Karpas-422 (cell line): Measurements from ENCODE around the gene UNC119. TPM values are rescaled to one million over a fixed set of nuclear protein-coding genes. Genes with fewer than 3 reads are reported as not detected.

Source experiments
- DNase-seq: peaks from one replicate; pipeline ENCODE4 v3.0.0-alpha.2; 2015
- H2AFZ ChIP-seq: fragments of 200-600 bp; sonication (generic); 2 replicates; pipeline ENCODE4 v1.6.1; 2014; ENCODE audit warnings: antibody characterized with exemption, low read length, mixed read lengths
- H3K27ac ChIP-seq: fragments of 200-600 bp; sonication (generic); 2 replicates; pipeline ENCODE4 v1.5.1; 2014; ENCODE audit warnings: mild to moderate bottlenecking, low read length, moderate library complexity
- H3K27me3 ChIP-seq: fragments of 200-600 bp; sonication (generic); 2 replicates; pipeline ENCODE4 v1.6.1; 2014; ENCODE audit warnings: low read length, mixed read lengths
- H3K36me3 ChIP-seq: fragments of 200-600 bp; sonication (generic); 2 replicates; pipeline ENCODE4 v1.6.1; 2014; ENCODE audit warnings: low read length, mixed read lengths; ENCODE audit not compliant: insufficient read depth
- H3K4me1 ChIP-seq: fragments of 200-600 bp; sonication (generic); 2 replicates; pipeline ENCODE4 v1.6.1; 2014; ENCODE audit warnings: mild to moderate bottlenecking, low read length, mixed read lengths
- H3K4me2 ChIP-seq: fragments of 200-600 bp; sonication (generic); 2 replicates; pipeline ENCODE4 v1.6.1; 2014; ENCODE audit warnings: low read length, low read depth, mild to moderate bottlenecking; ENCODE audit not compliant: poor library complexity, severe bottlenecking
- H3K4me3 ChIP-seq: fragments of 200-600 bp; sonication (generic); 2 replicates; pipeline ENCODE4 v1.5.1; 2014; ENCODE audit warnings: mild to moderate bottlenecking, antibody characterized with exemption, low read length, mixed read lengths
- H3K79me2 ChIP-seq: fragments of 200-600 bp; sonication (generic); 2 replicates; pipeline ENCODE4 v1.6.1; 2014; ENCODE audit warnings: mild to moderate bottlenecking, low read length, mixed read lengths
- H3K9ac ChIP-seq: fragments of 200-600 bp; sonication (generic); 2 replicates; pipeline ENCODE4 v1.6.0; 2014; ENCODE audit warnings: low read length
- H3K9me2 ChIP-seq: fragments of 200-600 bp; sonication (generic), shearing (Covaris generic); replicated peaks from 2 replicates; pipeline ENCODE4 v1.6.0; 2014; ENCODE audit warnings: mild to moderate bottlenecking, low read length, moderate library complexity; ENCODE audit not compliant: insufficient read depth
- H3K9me3 ChIP-seq: fragments of 300-700, 200-600 bp; sonication (generic); 2 replicates; pipeline ENCODE4 v1.6.1; 2014; ENCODE audit warnings: low read length, mixed read lengths
- H4K20me1 ChIP-seq: fragments of 200-600 bp; sonication (generic); 2 replicates; pipeline ENCODE4 v1.6.1; 2014; ENCODE audit warnings: mild to moderate bottlenecking, antibody characterized with exemption, low read length, low read depth; ENCODE audit not compliant: insufficient read depth
- total RNA-seq: library from RNA; depleted of rRNA; stranded (reverse); fragments of >200 nt; shearing (Covaris generic); gene quantifications from 2 replicates; pipeline ENCODE4 v1.2.3, GENCODE V29; 2014; ENCODE audit warnings: low replicate concordance

The UNC119 gene
- total RNA-seq, 1 experiment from 2014 or later = 34.0 TPM

DNA sequence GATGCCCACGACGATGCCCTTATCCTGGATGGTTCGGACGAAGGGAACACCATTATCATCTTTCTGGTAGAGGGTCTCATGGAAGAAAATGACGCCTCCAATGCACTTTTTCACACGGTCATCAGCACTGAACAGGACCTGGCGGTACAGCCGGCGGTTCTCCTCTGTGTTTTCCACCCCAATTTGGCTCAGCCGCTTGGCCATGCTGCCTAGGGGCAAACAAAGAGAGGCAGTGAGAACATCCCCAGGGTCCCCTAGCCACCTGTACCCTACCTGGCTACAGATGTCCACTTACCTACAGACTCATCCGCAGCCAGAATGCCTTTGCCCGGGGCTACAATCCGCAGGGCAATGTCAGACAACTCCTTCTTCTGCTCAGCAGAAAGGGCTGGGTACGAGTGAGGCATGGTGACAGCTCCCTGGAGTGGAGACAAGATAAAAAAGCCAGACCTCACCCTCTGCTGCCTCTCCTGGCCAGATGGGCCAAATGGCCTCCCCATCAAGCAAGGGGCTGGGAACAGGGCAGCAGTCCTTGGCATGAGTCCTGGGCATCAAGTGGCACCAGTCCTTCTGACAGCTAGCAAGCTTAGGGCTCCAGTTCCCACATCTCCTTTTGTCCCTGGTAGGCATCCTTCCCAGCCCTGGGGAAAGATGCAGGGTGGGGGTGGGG, 22.8 kb upstream of the UNC119 start:
- Histone ChIP-seq H2AFZ (no peak overlapping the region), H4K20me1 (no peaks in the 10 kb centered on the region), H3K9me2 (no peaks in the 10 kb centered on the region), H3K4me3 (peak overlapping the region; percentile 52; the same call in 1 of the 2 replicates), H3K4me2 (peak overlapping the region; percentile 56), H3K9me3 (no peaks in the 10 kb centered on the region), H3K27ac (peak overlapping the region; percentile 12), H3K4me1 (peaks cover 43% of the 10 kb centered on the region), H3K36me3 (peaks cover 32% of the 10 kb centered on the region), H3K27me3 (no peaks in the 10 kb centered on the region), H3K79me2 (peaks cover 14% of the 10 kb centered on the region), H3K9ac (peak overlapping the region; percentile 54)
- no peak for DNase-seq

DNA sequence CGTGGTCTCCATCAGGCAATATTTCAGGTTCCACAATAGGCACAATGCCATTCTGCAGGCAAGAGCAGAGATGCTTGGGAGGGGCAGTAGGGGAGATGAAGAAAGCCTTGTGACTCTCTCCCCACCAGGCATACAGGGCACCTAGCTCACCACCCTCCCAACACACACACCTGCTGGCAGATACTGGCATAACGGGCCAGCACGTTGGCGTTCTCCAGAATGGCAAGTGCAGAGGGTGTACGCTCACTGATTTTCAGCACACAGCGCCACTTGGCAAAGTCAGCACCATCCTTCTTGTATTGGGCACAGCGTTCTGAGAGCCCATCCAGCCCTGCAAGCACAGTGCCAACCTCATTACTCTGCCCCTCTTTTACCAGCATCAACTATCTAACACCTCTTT, 22.1 kb upstream of the UNC119 start:
- Histone ChIP-seq H3K4me1 (peaks cover 50% of the 10 kb centered on the region), H2AFZ (no peak overlapping the region), H3K36me3 (peaks cover 34% of the 10 kb centered on the region), H3K4me2 (no peak overlapping the region), H3K9me3 (no peaks in the 10 kb centered on the region), H3K27ac (no peak overlapping the region), H3K4me3 (no peak overlapping the region), H3K27me3 (no peaks in the 10 kb centered on the region), H3K9ac (no peak overlapping the region), H3K9me2 (no peaks in the 10 kb centered on the region), H4K20me1 (no peaks in the 10 kb centered on the region), H3K79me2 (peaks cover 22% of the 10 kb centered on the region)
- peak; percentile 46 for DNase-seq

DNA sequence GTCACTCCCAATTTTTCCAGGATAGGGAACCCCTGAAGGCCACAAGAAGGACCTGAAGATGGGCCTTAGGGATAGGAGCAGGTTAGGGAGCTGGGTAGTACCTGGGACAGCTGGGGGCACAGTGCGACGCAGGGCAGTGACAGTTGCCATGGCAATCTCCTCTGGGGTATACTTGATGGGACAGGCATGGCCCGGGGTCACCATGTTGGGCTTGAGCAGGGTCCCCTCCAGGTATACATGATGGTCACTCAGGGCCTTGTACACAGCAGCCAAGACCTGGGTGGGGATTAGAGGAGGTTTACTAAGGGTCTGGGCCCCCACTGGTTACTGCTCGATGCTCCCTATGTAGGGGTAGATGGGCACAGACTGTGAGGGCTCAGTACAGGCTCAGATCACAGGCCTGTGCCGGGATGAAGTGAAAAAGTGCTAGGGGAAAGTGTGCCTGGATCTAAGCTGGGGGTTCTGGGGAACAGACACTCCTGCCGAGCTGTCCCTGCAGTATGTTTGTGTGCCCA, 21.6 kb upstream of the UNC119 start:
- H2AFZ ChIP-seq = no peak overlapping the region
- H3K4me2 ChIP-seq = no peak overlapping the region
- H3K79me2 ChIP-seq = peaks cover 27% of the 10 kb centered on the region
- H3K4me1 ChIP-seq = peaks cover 55% of the 10 kb centered on the region
- DNase-seq = no peak
- no peaks in the 10 kb centered on the region for H3K9me2 ChIP-seq
- no peaks in the 10 kb centered on the region for H4K20me1 ChIP-seq
- no peaks in the 10 kb centered on the region for H3K9me3 ChIP-seq
- peaks cover 31% of the 10 kb centered on the region for H3K36me3 ChIP-seq
- H3K27ac ChIP-seq = no peak overlapping the region
- H3K4me3 ChIP-seq = no peak overlapping the region
- no peak overlapping the region for H3K9ac ChIP-seq
- no peaks in the 10 kb centered on the region for H3K27me3 ChIP-seq

GRCh38 chr17:28573521-28573920, 21.1 kb upstream of the UNC119 start:
- Histone ChIP-seq H3K27me3 (no peaks in the 10 kb centered on the region), H4K20me1 (no peaks in the 10 kb centered on the region), H3K4me1 (peaks cover 58% of the 10 kb centered on the region), H3K9me3 (no peaks in the 10 kb centered on the region), H3K79me2 (peaks cover 29% of the 10 kb centered on the region), H3K27ac (no peak overlapping the region), H3K9me2 (no peaks in the 10 kb centered on the region), H3K4me2 (no peak overlapping the region), H3K4me3 (no peak overlapping the region), H3K36me3 (peaks cover 28% of the 10 kb centered on the region; the same call in 1 of the 2 replicates), H3K9ac (no peak overlapping the region), H2AFZ (no peak overlapping the region)
- no peak for DNase-seq

DNA sequence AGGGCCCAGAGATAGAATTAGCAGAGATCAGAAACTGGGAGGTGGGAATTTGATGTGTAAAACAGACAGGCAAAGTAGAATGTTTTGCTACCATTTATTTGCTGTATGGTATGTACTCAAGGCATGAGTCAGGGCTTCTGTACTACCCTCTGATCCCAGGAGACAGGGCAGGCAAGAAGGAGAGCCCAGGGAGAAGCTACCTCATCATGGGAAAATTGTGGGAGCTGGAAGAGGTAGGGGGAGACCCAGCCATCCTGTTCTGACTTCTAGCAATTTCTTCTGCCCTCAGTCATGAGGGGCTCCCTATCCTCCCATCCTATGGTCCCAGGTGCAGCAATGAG, 20.6 kb upstream of the UNC119 start:
- H3K4me3 ChIP-seq = peak overlapping the region; percentile 97; the same call in 1 of the 2 replicates
- no peak for DNase-seq
- peaks cover 24% of the 10 kb centered on the region; the same call in 1 of the 2 replicates for H3K36me3 ChIP-seq
- H3K4me2 ChIP-seq = peak overlapping the region; percentile 74
- no peak overlapping the region for H2AFZ ChIP-seq
- no peaks in the 10 kb centered on the region for H4K20me1 ChIP-seq
- H3K27me3 ChIP-seq = no peaks in the 10 kb centered on the region
- H3K79me2 ChIP-seq = peaks cover 33% of the 10 kb centered on the region
- peak overlapping the region; percentile 68 for H3K27ac ChIP-seq
- no peaks in the 10 kb centered on the region for H3K9me3 ChIP-seq
- H3K9ac ChIP-seq = peak overlapping the region; percentile 98
- no peaks in the 10 kb centered on the region for H3K9me2 ChIP-seq
- peaks cover 63% of the 10 kb centered on the region for H3K4me1 ChIP-seq

DNA sequence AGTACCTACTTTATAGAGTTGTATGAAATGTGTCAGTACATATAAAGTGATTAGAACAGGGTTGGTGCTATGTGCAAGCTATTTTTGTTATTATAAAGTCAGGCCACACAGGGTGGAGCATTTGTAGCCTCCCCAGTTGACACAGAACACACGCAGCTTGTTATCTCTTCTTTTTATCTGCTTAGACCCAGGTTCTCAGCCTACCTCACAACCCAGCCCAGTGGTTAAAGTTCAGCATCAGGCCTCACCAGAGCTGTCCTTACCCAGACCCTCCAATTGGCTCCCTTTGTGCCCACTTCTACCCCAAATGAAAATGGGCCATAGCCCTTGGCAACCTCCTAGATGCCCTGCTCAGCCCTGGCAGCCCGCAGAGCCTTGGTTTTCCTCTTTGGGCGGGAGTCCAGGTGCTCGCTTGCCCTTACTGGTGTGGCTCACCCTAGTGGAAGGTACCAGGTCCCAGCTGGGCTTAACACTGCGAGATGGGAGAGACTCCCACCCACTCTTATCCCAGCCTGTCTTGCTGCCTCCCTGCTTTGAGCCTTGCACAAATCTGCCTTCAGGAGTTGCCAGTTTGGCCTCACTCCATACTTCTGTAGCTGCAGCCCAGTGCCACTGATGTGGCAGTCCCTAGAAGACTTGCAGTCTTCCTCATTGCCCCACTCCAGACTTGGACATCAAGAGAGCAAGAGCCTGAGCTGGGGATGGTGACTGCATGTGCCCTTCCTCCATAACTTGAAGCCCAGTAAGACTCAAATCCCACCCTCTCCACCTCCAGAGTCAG, 20.0 kb upstream of the UNC119 start:
- H4K20me1 ChIP-seq = no peaks in the 10 kb centered on the region
- peaks cover 18% of the 10 kb centered on the region; the same call in 1 of the 2 replicates for H3K36me3 ChIP-seq
- H3K4me3 ChIP-seq = peak overlapping the region; percentile 97
- H2AFZ ChIP-seq = no peak overlapping the region
- H3K4me1 ChIP-seq = peaks cover 64% of the 10 kb centered on the region
- H3K27ac ChIP-seq = peak overlapping the region; percentile 68
- no peaks in the 10 kb centered on the region for H3K9me2 ChIP-seq
- H3K9ac ChIP-seq = peak overlapping the region; percentile 98
- peak overlapping the region; percentile 74 for H3K4me2 ChIP-seq
- peaks cover 33% of the 10 kb centered on the region for H3K79me2 ChIP-seq
- no peaks in the 10 kb centered on the region for H3K9me3 ChIP-seq
- DNase-seq = no peak
- no peaks in the 10 kb centered on the region for H3K27me3 ChIP-seq

DNA sequence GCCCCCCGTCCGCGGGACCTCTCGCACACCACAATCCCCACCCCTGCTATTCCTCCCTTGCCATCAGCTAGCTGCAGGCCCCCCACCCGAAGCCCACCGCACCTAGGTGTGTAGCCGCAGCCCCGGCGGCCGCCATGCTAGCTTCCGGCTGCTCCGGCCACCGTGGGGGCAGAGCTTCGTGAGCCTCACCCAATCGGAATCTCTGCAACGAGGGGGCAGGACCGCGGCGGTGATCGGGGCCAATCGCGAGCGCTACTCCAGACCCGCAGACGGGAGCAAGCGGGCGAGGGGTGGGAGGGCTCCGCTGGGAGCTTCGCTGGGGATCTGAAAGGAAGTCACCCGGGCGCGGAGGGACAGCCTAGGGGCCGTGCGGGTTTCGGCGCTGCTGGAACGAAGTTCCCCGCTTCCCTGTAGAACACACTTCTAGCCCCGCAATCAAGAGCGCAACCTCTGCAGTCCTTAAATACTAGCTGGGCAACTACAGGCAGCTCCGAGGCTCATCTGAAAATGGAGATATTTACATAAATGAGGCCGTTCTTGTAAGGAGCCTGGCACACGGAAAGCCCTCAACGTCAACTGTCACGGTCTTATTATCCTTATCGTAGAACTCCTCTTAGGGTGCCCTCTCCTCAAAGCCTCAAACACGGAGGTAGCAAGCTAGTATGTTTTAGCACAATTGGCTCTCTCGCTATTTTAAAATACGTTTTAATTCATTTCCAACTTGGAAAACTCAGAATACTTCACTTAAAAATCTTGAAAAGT, 19.1 kb upstream of the UNC119 start, which contains the start of gene PIGS:
PIGS (minus strand) TSS at position 164 of the 762 bp plus-strand sequence; CDS start at position 136, 28 bp downstream.
- Histone ChIP-seq H3K4me3 (peak within 1 kb of the TSS; percentile 97), H3K27me3 (no peaks in the 10 kb centered on the region), H4K20me1 (peaks cover 6% of the 10 kb centered on the region; the same call in 1 of the 2 replicates), H3K9me3 (no peaks in the 10 kb centered on the region), H2AFZ (peak within 1 kb of the TSS; percentile 89), H3K4me2 (peak within 1 kb of the TSS; percentile 74), H3K27ac (peak within 1 kb of the TSS; percentile 68), H3K4me1 (peaks cover 66% of the 10 kb centered on the region), H3K36me3 (peaks cover 25% of the 10 kb centered on the region; the same call in 1 of the 2 replicates), H3K9me2 (no peaks in the 10 kb centered on the region), H3K9ac (peak within 1 kb of the TSS; percentile 98), H3K79me2 (peaks cover 42% of the 10 kb centered on the region)
- peak; percentile 97 for DNase-seq
